IPS DF 19.7 (cell line): Measurements from ENCODE around the gene IL21R.
"Not testable (repeated sequence)": the region's sequence is repeated elsewhere in the genome, so short reads cannot be mapped to it uniquely, and the experiment has no call there.

Source experiments
- DNase-seq: peaks from one replicate; pipeline ENCODE4 v3.0.0-alpha.2; 2013; ENCODE audit warnings: low read depth, low spot score

The IL21R gene

DNA sequence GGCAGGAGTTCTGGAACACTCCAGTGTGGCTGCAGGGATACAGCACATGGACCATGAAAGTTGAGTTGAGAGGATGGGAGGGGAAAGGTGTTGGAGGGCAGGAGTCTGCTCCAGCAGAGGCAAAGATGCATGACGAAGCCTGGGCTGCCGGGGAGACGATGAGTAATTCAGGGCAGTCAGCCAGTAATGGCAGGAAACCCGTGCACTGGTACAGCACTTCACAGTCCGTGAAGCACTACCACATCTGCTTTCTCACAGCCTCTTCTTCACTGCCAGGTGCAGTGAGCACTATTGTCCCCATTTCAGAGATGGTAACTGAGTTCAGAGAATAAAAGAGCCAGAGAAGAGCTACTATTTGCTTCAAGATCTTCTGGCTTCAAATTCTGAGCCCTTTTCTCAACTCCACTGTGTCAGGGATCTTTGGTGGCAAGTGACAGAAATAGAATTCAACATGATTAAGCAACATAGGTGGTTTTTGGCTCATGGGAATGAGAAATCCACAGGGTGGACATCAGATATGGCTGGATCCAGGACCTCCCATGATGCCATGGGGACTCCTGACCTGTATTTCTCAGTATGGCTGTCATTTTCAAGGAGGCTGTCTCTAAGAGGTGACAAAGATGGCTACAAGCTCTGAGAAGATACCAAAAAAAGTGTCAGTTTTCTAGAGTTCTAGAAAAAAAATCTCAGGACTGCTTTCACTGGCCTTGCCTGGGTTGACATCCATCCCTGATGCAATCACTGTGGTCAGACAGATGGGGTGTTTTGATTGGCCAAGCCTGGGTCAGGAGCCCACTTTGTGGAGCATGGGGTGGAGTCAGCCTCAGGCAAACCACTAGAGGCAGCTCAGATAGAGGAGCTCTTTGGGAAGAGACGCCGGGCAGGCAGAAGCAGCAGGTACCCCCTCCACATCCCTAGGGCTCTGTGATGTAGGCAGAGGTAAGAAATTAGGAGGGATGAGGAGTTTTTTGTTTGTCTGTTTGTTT, 24.7 kb downstream of the IL21R start:
- peak; percentile 12 for DNase-seq

DNA sequence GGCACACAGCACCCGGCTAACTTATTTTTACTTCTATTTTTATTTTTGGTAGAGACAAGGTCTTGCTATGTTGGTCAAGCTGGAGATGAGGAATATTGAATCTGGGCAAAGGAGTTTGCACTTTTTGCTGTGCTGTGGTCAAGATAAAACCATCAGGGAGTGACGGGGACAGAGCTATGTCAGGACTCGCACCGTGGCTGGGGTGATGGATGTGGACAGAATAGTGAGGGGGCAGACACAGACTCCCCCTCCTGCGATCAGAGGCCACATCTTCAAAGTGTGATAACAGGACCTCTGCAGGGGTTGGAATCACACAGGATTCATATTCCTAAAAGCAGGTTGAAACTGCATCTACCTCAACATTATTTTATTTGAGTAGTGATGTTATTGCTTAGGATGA, 25.6 kb downstream of the IL21R start:
- DNase-seq, result no peak

DNA sequence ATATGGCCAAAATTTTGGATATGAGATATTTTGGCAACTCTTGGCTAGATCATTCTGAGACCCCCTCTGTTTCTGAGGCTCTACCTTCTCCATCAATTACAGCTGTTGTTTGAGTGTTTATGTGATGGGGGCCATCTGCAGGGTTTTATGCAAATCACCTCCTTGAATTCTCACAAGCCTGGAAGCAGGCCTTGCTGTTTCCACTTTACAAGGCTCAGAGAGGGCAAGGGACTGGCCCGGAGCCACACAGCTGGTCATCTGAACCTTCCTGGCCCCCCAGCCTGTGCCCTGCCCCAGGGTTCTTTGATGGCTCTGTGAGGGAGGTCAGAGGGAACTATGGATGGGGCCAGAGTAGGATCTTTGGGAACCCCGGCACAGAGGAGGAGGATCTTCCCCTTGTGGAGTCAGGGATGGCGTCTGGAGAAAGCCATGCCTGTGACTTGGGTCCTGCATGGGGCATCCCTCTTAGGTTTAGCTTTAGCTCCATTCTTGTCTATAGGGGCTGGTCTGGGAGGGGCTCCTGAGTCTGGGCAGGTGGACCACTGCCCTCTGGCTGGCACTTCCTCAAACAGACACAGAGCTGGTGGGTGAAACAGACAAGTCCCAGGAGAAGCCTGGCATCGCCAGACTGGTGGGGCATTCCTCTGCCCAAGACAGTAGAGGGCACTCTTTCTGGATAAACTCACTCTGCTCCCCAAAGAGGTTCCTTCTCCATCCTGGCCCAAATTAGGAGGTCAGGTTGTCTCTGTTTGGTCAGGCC, 26.2 kb downstream of the IL21R start:
- DNase-seq, result no peak

DNA sequence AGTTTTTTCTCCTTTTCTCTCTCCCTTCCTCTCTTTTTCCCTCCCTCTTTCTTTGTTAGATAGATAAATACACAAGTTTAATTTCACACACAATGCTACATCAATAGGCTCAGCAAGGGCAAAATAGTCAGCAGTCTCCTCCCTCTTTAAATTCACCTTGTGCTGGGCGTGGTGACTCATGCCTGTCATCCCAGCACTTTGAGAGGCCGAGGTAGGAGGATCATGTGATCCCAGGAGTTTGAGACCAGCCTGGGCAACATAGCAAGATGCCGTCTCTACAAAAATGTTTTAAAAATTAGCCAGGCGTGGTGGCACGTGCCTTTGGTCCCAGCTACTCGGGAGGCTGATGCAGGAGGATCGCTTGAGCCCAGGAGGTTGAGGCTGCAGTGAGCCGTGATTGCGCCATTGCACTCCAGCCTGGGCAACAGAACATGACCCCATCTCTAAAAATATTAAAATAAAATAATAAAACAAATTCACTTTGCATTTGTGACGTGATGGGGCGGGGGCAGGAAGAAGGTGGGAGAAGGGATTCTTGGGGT, 27.4 kb downstream of the IL21R start:
- DNase-seq, result no peak

DNA sequence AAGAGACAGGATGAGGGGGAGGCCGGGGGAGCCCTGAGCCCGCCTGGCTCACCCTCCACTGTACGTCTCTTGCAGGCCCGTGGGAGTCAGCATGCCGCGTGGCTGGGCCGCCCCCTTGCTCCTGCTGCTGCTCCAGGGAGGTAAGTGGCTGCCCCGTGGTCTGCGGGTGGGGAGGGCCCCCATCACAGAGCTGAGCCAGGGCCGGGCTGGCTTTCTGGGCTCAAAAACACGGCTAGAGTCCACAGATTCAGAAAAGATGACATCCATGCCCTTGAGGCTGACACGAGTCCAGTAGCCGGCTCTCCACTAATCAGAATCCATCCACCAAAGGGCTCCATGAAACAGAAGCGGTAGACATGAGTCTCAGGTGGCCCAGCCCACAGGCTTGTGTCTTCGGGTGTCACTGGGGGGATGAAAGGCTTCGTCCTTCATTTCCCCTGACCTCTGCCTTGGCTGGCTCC, 28.0 kb downstream of the IL21R start:
- no peak for DNase-seq

DNA sequence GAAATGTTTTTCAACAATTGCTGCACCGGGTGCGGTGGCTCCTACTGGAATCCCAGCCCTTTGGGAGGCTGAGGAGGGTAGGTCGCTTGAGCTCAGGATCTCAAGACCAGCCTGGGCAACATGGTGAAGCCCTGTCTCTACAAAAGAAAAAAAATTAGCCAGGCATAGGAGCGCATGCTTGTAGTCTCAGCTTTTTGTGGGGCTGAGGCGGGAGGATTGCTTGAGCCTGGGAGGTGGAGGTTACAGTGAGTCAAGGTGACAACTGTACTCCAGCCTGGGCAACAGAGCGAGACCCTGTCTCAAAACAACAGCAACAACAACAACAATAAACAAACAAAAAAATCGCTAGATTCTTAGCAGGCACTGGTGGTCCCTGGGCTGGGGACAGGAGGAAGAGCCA, 28.5 kb downstream of the IL21R start:
- DNase-seq, result no peak

DNA sequence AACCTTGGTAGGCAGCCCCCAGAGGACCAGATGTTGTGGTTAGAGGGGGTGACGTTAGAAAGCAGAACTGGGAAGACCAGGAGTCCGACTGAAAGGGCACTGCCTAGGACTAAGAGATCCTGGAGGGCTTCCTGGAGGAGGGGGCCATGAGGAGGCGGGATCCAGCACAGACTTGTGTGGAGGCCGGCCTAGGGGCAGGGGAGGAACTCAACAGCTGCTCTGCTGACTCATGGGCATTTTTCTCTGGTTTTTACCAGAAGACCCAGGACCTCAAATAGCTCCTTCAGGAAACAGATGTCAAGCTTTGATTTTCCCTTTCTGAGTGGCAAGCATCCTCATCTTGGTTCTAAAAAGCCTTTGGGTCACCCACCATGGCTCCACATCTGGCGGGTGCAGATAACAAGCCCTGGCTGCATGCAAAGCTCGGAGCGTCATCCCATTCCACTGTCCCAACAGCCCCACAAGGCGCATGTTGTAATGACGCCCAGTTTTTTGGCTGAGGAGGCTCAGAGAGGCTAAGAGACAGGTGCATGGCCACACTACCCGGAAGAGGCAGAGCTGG, 29.0 kb downstream of the IL21R start:
- DNase-seq, result no peak

DNA sequence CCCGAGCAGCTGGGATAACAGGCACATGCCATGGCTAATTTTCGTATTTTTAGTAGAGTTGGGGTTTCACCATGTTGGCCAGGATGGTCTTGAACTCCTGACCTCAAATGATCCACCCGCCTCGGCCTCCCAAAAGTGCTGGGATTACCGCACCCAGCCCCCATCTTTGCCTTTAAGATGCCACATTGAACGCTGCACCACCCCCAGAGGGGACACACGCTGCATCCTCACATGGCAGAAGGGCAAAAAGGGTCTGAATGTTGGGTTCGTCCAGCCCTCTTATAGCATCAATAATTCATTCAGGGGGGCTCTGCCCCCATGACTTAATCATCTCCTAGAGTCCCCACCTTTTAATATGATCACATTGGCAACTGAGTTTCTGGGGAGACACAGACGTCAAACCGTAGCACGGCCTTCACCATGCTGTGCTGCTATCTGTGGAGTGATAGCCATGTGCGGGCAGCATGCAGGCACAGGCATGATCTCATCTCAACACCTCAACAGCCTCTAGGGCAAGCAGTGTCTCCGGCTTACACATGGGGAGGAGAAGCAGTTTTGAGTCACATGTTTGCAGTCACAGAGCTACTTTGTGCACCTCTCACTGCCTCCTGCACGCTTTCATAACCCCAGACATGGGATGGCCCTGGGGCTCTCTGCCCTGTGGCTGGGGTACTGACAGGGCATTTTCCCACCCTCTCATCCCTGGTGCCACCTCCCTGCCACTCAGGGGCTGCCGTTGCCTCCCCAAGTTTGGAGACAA, 30.0 kb downstream of the IL21R start:
- DNase-seq, result no peak

DNA sequence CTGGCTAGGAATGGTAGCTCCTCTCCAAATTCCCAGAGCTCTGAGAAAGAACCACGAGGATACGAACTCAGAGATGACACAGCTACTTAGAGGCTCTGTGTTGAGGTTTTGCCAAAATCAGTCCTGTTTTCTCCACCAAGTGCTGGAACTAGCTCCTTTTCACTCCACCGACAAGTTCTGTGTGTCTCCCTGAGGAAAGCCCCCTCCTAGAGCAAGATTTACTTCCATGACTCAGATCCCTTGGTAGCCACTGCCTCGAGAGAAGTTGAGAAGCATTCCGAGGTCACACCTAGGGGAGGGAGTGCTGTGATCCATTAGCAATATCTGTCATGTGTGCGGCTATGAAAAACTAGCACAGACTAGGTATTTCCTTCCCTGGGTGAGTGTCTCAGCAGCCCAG, 30.6 kb downstream of the IL21R start:
- no peak for DNase-seq

DNA sequence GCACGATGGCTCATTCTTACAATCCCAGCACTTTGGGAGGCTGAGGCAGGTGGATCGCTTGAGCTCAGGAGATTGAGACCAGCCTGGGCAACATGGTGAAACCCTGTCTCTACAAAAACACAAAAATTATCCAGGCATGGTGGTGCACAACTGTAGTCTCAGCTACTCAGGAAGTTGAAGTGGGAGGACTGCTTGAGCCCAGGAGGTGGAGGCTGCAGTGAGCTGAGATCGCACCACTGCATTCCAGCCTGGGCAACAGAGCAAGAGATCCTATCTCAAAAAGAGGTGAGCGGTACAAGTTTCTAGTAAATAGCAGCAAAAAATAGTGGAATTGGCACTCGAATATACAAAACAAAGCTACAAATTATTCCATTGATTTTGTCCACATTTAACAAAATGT, 31.2 kb downstream of the IL21R start:
- DNase-seq, result not testable (repeated sequence)

DNA sequence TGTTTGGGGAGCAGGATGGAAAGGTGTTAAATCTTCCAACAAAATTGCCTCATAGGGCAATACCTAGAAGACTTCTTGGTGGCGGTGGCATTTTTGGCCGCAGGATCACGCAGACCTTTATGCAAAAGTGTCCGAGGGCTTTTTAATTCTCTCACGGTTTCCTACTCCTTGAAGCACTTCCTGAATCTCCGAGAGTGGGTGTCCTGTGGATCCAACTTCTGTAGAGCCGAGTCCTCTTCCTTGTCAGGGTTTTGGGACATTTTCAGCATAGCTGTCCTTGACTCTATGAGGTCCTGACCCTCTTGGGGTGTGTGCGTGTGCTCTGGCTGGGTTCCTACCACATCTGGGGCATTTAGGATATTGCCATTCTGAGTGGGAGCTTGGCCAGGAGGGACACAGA, 31.7 kb downstream of the IL21R start:
- DNase-seq, result no peak

DNA sequence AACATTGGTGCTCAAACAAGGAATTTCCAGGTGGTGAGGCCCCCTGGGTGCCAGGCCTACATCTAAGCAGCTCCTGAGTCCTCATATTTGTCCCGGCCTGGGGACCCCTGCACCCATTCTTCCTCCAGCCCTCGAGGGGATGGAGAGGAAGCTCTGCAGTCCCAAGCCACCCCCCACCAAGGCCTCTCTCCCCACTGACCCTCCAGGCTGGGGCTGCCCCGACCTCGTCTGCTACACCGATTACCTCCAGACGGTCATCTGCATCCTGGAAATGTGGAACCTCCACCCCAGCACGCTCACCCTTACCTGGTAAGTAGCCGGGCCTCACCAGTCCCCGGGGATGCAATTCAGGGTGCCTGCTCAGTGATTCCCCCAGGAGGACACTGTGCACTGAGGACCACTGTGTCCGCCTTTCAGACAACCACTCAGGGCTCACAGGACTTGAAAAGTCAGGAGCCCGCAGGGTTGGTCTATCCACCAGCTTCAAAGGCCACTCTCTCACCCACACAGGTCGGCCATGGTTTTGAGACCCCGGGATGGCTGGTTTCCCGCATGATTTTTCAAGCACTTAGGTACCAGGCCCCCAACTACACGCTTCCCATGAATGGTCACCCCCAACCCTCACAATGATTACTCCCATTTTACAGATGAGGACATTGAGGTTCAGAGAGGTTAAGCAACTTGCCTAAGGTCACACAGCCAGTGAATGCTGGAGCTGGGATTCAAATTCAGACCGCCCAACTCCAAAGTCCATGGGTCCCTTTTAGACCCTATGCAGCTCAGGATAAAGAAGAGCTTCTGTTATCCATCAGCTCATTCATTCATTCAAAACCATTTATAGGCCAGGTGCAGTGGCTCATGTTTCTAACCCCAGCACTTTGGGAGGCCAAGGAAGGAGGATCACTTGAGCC, 32.4 kb downstream of the IL21R start:
- no peak for DNase-seq

DNA sequence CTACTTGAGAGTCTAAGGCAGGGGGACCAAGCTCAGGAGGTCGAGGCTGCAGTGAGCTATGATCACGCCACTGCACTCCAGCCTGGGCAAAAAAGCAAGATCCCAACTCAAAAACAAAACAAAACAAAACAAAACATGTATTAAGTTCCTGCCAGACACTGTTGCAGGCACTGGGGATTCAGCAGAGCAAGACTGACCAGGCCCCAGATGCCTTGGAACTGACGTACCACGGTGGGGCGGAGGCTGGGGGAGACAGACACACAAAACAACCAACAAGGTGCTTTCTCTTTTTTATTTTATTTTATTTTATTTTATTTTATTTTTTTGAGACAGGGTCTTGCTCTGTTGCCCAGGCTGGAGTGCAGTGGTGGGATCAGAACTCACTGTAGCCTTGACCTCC, 33.2 kb downstream of the IL21R start:
- DNase-seq, result not testable (repeated sequence)

DNA sequence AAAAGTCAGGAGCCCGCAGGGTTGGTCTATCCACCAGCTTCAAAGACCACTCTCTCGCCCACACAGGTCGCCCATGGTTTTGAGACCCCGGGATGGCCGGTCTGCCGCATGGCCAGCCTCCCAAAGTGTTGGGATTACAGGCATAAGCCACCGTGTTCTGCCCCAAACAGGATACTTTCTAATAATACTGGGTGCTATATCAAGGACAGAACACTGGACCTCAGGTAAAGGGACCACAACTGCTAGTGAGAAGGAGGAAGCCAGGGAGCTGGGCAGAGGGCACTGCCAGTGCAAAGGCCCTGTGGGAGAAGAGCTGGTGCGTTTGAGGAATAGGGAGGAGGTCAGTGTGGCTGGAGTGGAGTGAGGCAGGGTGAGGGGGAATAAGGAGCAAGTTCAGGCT, 34.1 kb downstream of the IL21R start:
- DNase-seq, result no peak

DNA sequence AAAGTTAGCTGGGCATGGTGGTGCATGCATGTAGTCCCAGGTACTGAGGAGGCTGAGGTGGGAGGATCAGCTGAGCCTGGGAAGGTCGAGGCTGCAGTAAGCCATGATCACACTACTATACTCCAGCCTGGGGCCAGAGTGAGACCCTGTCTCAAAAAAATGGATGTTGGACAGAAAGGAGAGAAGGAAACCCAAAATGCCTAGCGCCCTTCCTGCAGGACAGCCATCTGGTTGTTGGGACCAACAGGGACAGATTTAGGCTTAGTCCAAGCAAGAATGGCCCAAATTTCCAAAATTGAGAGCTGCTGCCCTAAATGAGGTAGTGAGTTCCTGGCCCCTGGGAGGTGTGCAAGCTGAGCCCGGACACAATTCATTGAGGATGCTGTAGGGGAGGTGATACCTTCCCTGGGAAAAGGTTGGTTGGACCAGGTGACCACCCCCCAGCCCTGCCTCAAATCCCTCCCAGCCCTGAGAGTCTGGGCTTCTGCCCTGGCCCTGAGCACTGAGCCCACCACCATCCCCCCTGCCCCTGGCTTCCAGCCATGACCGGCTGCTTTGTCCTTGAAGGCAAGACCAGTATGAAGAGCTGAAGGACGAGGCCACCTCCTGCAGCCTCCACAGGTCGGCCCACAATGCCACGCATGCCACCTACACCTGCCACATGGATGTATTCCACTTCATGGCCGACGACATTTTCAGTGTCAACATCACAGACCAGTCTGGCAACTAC, 35.1 kb downstream of the IL21R start:
- no peak for DNase-seq

DNA sequence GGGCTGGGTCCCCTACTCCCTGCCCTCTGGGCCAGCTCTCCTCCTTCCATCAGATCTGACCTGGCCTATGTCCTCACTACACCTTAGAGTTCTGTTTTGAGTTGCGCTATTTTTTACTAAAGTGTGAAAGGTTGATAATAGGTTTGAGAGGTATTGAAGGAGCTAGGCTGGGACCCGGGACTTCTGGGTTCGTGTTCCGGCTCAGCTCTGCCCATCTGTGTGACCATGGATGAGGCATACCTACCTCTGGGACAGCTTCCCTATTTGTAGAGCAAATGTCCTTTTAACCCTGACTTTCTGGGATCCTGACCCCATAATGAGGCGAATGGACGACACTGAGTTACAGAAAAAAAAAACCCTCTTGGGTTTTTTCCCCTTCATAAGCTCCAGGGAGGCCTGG, 36.0 kb downstream of the IL21R start:
- DNase-seq, result no peak

DNA sequence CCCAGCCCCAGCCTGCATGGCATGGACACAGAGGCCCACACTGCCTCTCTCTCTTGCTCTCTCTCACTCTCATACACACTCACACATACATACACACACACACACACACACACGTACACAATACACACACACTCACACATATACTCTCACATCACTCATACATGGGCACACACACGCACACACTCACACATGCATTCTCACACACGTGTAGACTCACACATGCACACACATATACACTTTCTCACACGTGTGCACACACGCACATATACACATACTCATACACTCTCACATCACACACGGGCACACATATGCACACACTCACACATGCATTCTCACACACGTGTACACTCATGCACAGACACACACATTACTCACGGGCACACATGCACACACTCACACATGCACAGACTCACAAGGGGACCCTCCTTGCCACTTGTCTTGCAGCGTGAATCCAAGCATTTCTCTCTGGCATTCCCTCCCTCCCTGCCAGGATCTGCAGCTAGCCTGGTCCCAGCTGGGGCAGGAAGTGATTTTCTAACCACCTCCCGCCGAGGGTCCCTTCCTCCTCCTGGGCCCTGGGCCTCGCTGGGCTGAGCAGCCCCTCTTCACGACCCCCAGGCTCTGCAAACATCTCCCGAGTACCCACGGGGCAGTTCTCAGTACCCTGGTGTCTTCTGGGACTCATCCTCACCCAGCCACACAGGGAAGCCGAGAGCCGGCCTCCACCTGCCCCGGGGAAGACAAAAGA, 37.5 kb downstream of the IL21R start:
- no peak for DNase-seq

DNA sequence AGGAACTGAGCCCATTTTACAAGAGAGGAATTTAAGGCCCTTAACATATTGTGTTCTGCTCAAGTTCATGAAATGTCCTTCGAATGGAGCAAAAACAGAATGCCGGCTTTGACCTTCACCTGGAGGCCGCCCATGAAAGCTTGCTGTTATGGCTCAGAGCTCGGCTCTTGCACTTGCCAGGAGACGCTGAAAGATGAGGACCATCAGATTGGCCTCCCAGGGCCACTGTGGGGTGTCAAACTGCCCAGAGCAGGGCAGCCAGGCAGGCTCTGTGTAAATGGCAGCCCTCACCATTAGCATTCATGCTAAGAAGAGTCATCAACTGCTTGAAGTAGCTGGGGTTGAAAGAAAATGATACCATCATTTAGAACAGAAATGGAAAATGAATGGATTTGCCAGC, 39.3 kb downstream of the IL21R start:
- no peak for DNase-seq

DNA sequence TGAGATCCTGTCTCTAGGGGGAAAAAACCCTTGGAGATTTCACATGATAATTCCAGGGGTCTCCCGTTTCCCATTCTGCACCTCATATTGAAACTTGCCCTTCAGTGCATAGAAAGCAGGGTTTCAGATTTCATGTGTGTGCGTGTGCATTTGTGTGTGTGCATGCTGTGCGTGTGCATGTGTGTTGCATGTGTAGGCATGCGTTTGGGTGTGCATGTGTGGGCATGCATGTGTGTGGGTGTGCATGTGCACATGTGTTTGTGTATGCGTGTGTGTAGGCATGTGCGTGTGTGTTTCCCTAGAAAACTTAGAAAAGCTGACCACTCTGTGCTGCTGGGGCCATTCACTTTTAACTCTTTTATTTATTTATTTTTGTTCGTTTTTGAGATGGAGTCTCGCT, 40.0 kb downstream of the IL21R start:
- no peak for DNase-seq
